Kidney (tissue), 14 donors: ENCODE measurements around the gene CAPN13. TPM values are rescaled to one million over a fixed set of nuclear protein-coding genes. Genes with fewer than 3 reads are reported as not detected.

ENCODE experiments used
- DNase-seq, 5 donors: peaks; one replicate each; pipeline ENCODE4 v3.0.0-alpha.2; 2013 to 2020
- FAIRE-seq: peaks from 2 replicates; lab custom pipeline; 2012; peaks lifted over from hg19 to GRCh38; lab: Jason Lieb, UNC
- H3K27ac ChIP-seq, 2 donors: one replicate each; pipeline ENCODE4 v1.7.0; 2013; ENCODE audit warnings: low read depth in 2 of 2, low read length in 2 of 2, inconsistent platforms in 1 of 2
- H3K27me3 ChIP-seq: one replicate; pipeline ENCODE4 v1.7.1; 2013; ENCODE audit warnings: low read length, inconsistent platforms; ENCODE audit not compliant: control insufficient read depth, insufficient read depth
- H3K36me3 ChIP-seq, 3 donors: one replicate each; pipeline versions ENCODE4 v1.7.0 to v1.7.1; 2013; ENCODE audit warnings: low read length in 3 of 3, control low read depth in 1 of 3, inconsistent platforms in 1 of 3; ENCODE audit not compliant: insufficient read depth in 3 of 3, control insufficient read depth in 2 of 3
- H3K4me1 ChIP-seq, 3 donors: one replicate each; pipeline versions ENCODE4 v1.7.0 to v1.7.1; 2013; ENCODE audit warnings: low read length in 3 of 3, inconsistent platforms in 1 of 3, low read depth in 1 of 3; ENCODE audit not compliant: control insufficient read depth in 2 of 3, insufficient read depth in 2 of 3
- H3K4me3 ChIP-seq, 3 donors: one replicate each; pipeline versions ENCODE4 v1.7.0 to v1.8.1; 2013; ENCODE audit warnings: low read length in 3 of 3, control low read depth in 1 of 3, inconsistent platforms in 1 of 3
- H3K9ac ChIP-seq, 3 donors: one replicate each; pipeline versions ENCODE4 v1.7.0 to v1.7.1; 2013; ENCODE audit warnings: low read length in 3 of 3, control low read depth in 1 of 3, inconsistent platforms in 1 of 3
- H3K9me3 ChIP-seq, 3 donors: one replicate each; pipeline versions ENCODE4 v1.7.0 to v1.7.1; 2013; ENCODE audit warnings: low read length in 3 of 3, control low read depth in 1 of 3, inconsistent platforms in 1 of 3; ENCODE audit not compliant: control insufficient read depth in 2 of 3, insufficient read depth in 1 of 3
- CTCF ChIP-seq: IDR thresholded peaks from 3 replicates; pipeline ENCODE4 v1.5.1; 2012; ENCODE audit warnings: mild to moderate bottlenecking, moderate library complexity, borderline replicate concordance; ENCODE audit not compliant: insufficient read depth; ENCODE audit errors: extremely low read depth
- intact Hi-C: fragments of 100-400 bp; cut with DNase I; formaldehyde crosslinking; loops from one replicate; pipeline ENCODE4 v1.11.1; 2022
- polyA plus RNA-seq: library from polyadenylated mRNA; stranded (reverse); fragments of 350-450 nt; fragmentation: Illumina TruSeq; extraction: RNeasy Lipid Tissue Mini Kit (QIAGEN cat#74804); gene quantifications from one replicate; pipeline ENCODE4 v1.2.3, GENCODE V29; 2014; ENCODE audit warnings: low read depth, low replicate concordance; ENCODE audit not compliant: insufficient read depth
- total RNA-seq: library from RNA; stranded (reverse); fragmentation: NEBNext Ultra II Directional; extraction: Animal tissue kit (Norgen Biotek cat#: 25700); gene quantifications from one replicate; pipeline ENCODE4 v1.2.1, GENCODE V29; 2021
- donor health status: control.
- donor health status: control.
- donor health status: control.
- donor health status: control.
- donor health status: control.
- donor health status: DM: yes; HTN: yes; CAD: no.
- donor health status: Normal renal cell carcinoma (clear cell type).

CAPN13 gene
- total and polyA plus RNA-seq, 2 donors from 2014 or later, result 3.4 to 9.2 TPM

GRCh38 chr2:30737326-30737610, 70.0 kb downstream of the CAPN13 start:
- intact Hi-C loops, result no loop called here
- Histone ChIP-seq H3K4me1 (no peaks in the 10 kb centered on the region), H3K27me3 (no peaks in the 10 kb centered on the region), H3K9me3 (no peaks in the 10 kb centered on the region), H3K36me3 (no peaks in the 10 kb centered on the region), H3K27ac (no peak overlapping the region), H3K9ac (no peak overlapping the region), H3K4me3 (no peak overlapping the region)
- TF ChIP-seq CTCF, result no peak
- FAIRE-seq (no peak), DNase-seq (no peak)

- no peak overlapping the region for H3K9ac ChIP-seq
- FAIRE-seq (no peak), DNase-seq (peak in 1 of 5 donors; percentile 26)
- no peak overlapping the region for H3K4me3 ChIP-seq
- no peaks in the 10 kb centered on the region for H3K4me1 ChIP-seq
- no peak for TF ChIP-seq CTCF
- no peaks in the 10 kb centered on the region for H3K36me3 ChIP-seq
- no peaks in the 10 kb centered on the region for H3K27me3 ChIP-seq
- H3K27ac ChIP-seq, result no peak overlapping the region
- H3K9me3 ChIP-seq, result no peaks in the 10 kb centered on the region
- intact Hi-C loops, result no loop called here
Observed at GRCh38 chr2:30736461-30737325, 70.6 kb downstream of the CAPN13 start.

- Histone ChIP-seq H3K36me3 (no peaks in the 10 kb centered on the region), H3K27ac (no peak overlapping the region), H3K27me3 (no peaks in the 10 kb centered on the region), H3K9me3 (no peaks in the 10 kb centered on the region), H3K9ac (no peak overlapping the region), H3K4me3 (no peak overlapping the region), H3K4me1 (no peaks in the 10 kb centered on the region)
- intact Hi-C loops, result no loop called here
- DNase-seq (peak in 1 of 5 donors; percentile 52), FAIRE-seq (no peak)
- no peak for TF ChIP-seq CTCF
Observed at GRCh38 chr2:30733876-30734520, 73.2 kb downstream of the CAPN13 start.
